Adipocyte (in vitro differentiated cells): ENCODE measurements around the gene CACNA2D1.

ENCODE experiments used
- DNase-seq: peaks from one replicate; pipeline ENCODE4 v3.0.0-alpha.2; 2015; ENCODE audit warnings: low read depth
- H3K27me3 ChIP-seq: replicated peaks from 2 replicates; pipeline ENCODE4 v1.7.0; 2013; ENCODE audit warnings: mild to moderate bottlenecking, low read length, moderate library complexity; ENCODE audit not compliant: control insufficient read depth, insufficient read depth
- H3K36me3 ChIP-seq: 2 replicates; pipeline ENCODE4 v1.7.0; 2013; ENCODE audit warnings: low read length, mild to moderate bottlenecking, moderate library complexity; ENCODE audit not compliant: control insufficient read depth, insufficient read depth, severe bottlenecking
- H3K4me1 ChIP-seq: 2 replicates; pipeline ENCODE4 v1.7.0; 2013; ENCODE audit warnings: mild to moderate bottlenecking, low read length, moderate library complexity; ENCODE audit not compliant: control insufficient read depth, insufficient read depth
- H3K4me3 ChIP-seq: 2 replicates; pipeline ENCODE4 v1.7.0; 2013; ENCODE audit warnings: mild to moderate bottlenecking, low read length, moderate library complexity
- H3K9ac ChIP-seq: 2 replicates; pipeline ENCODE4 v1.7.0; 2013; ENCODE audit warnings: mild to moderate bottlenecking, low read length, moderate library complexity
- H3K9me3 ChIP-seq: 2 replicates; pipeline ENCODE4 v1.7.0; 2013; ENCODE audit warnings: mild to moderate bottlenecking, low read length, moderate library complexity; ENCODE audit not compliant: control insufficient read depth

CACNA2D1 gene

DNA sequence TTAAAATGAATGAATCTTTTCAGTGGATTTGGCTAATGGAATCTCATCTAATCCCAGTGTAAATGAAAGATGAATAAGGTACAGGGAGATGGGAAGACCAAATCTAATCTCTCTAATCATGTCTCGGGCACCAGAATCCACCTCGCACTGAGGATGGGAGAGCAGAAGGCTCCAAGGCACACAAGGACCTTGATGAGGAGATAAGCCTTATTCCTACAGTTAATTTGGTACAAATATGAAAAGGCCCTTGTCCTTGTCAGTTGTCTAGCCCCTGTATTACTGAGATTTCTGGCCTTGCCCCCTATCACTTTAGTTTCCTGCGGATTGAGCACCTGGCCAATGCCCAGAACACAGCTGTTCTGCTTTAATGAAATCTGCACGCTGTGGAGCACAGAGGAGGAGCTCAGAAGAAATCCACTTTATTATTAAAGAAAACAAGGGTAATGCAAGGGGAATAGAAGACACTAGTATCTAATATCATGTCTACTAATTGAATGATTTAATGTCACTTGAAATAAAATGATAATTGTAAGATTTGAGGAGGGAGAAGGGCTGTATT, 352.4 kb downstream of the CACNA2D1 start:
- H3K4me3 ChIP-seq: no peak overlapping the region
- H3K9ac ChIP-seq: no peak overlapping the region
- H3K9me3 ChIP-seq: no peaks in the 10 kb centered on the region
- H3K27me3 ChIP-seq: no peaks in the 10 kb centered on the region
- DNase-seq: no peak
- no peaks in the 10 kb centered on the region for H3K36me3 ChIP-seq
- H3K4me1 ChIP-seq: no peaks in the 10 kb centered on the region

DNA sequence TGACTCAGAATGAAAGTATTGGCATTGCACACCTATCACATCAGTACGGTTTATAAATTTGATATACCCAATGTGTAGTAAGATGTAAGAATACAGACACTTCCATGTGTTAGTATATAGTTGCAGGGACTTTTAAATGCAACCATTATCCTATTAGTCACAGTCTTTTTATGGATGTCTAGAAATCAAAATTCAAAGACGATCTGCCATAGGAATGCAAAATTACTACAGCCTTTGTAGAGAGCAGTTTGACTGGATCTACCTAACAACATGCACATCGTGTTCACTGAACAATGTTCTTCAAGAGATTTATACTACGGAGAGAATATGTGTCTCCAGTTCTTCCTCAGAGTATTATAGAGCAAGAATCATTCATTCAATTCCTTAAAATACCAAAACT, 356.5 kb downstream of the CACNA2D1 start:
- no peak overlapping the region for H3K4me3 ChIP-seq
- no peak overlapping the region for H3K9ac ChIP-seq
- no peaks in the 10 kb centered on the region for H3K27me3 ChIP-seq
- H3K4me1 ChIP-seq: no peaks in the 10 kb centered on the region
- DNase-seq: no peak
- no peaks in the 10 kb centered on the region for H3K9me3 ChIP-seq
- peaks cover 13% of the 10 kb centered on the region for H3K36me3 ChIP-seq

DNA sequence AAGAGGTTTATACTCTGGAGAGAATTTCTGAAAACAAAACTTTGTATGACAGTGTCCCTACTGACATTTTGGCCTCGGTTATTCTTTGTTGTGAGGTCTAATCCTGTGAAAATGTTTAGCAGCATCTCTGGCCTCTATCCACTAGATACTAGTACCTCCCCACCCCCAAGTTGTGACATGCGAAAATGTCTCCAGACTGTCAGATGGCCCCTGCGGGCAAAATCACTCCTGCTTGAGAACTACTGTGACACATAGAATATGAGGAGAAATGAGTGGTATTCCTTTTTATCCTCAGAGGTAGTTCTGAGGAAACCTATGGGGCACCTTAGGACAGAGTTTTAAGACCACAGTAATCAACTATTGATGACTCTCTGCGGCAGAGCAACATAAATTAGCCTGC, 358.5 kb downstream of the CACNA2D1 start:
- Histone ChIP-seq H3K9me3 (no peaks in the 10 kb centered on the region), H3K4me3 (no peak overlapping the region), H3K36me3 (peaks cover 17% of the 10 kb centered on the region), H3K9ac (no peak overlapping the region), H3K4me1 (no peaks in the 10 kb centered on the region), H3K27me3 (no peaks in the 10 kb centered on the region)
- DNase-seq: no peak

DNA sequence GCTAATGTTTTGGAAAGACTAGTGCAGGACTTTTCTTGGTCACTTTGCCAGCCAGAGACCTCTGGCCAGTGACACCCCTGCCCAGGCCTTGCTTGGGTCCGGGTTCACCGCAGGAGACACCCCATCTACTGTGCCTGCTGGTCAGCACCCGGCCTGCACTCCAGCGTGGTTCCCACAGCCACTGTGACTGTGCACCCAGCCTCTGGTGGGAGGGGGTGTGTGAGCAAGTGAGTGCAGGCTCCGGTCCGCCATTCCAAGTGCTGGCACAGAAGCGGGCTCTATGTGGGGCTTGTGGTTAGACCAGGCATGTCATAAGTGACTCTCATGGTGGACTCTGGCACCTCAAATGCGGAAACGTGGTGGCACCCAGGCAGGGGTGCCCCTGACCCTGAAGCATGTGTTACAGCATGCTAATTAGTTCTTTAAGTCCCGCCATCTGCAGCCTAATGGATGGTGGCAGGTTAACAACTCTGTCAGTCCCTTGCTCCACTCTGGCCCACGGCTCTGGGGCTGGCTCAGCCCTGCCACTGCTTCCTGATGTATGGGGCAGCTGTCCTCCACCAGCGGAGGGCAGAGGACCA, 361.8 kb downstream of the CACNA2D1 start:
- DNase-seq: no peak
- Histone ChIP-seq H3K9me3 (no peaks in the 10 kb centered on the region), H3K4me1 (no peaks in the 10 kb centered on the region), H3K9ac (no peak overlapping the region), H3K4me3 (no peak overlapping the region), H3K27me3 (no peaks in the 10 kb centered on the region), H3K36me3 (peaks cover 17% of the 10 kb centered on the region)

DNA sequence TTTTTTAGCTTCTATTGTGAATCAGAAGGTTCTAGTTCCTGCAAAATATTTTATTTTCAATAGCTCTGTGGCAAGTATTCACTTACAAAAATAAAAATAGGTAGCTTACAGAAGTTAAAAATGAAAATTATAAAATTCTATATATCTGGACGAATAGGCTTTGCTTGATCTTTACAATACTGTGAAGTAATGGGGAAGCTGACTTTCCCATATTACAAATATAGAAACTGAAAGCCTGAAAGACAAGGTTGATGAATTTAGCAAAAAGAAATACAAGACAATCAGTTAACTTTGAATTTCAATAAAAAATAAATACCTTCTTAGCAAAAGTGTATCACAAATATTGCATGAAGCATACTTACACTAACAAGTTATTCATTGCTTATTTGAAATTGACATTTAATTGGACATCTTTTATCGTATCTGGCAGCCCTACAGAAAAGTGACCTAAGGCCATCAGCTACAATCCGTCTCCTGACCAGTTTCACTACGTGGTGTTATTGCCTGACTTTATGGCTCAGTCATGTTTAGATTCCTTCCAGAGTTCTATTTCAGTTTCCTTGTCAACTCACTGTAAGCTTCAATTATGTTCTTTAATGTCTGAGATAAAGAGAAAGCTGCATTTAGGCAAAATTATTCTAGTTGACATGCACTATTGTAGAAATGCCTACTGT, 363.2 kb downstream of the CACNA2D1 start:
- Histone ChIP-seq H3K4me3 (no peak overlapping the region), H3K9ac (no peak overlapping the region), H3K27me3 (no peaks in the 10 kb centered on the region), H3K4me1 (no peaks in the 10 kb centered on the region), H3K36me3 (peaks cover 17% of the 10 kb centered on the region), H3K9me3 (no peaks in the 10 kb centered on the region)
- DNase-seq: no peak

DNA sequence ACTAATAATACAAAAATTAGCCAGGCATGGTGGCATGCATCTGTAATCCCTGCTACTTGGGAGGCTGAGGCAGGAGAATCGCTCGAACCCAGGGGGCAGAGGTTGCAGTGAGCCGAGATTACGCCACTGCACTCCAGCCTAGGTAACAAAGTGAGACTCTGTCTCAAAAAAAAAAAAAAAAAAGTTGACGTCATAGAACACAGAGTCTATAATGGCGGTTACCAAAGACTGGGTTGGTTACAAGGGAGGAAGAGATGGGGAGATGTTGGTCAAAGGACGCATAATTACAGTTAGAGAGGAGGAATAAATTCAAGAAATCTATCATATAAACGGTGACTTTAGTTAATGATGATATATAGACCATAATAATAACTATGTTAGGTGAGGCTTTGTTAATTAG, 364.1 kb downstream of the CACNA2D1 start:
- Histone ChIP-seq H3K9me3 (no peaks in the 10 kb centered on the region), H3K9ac (no peak overlapping the region), H3K27me3 (no peaks in the 10 kb centered on the region), H3K4me3 (no peak overlapping the region), H3K4me1 (no peaks in the 10 kb centered on the region), H3K36me3 (peaks cover 16% of the 10 kb centered on the region)
- no peak for DNase-seq

DNA sequence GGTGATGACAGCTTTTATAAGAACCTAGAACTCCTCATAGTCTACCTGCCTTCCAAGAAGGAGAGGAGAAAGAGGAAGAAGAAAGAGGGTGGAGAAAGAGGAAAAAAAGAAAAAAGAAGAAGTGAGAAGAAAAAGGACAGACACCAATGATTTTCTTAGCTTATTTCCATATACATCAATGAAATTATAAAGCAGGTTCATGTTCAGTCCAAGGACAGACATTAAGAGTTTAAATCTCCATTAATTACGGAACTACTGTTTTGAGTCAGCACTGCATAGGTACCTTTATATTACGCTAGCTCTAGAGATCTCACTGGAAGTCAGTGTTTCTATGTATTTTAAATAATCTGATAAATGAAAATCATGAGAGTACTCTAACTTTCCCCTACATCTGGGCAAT, 364.8 kb downstream of the CACNA2D1 start:
- Histone ChIP-seq H3K36me3 (peaks cover 8% of the 10 kb centered on the region), H3K9ac (no peak overlapping the region), H3K9me3 (no peaks in the 10 kb centered on the region), H3K4me3 (no peak overlapping the region), H3K27me3 (no peaks in the 10 kb centered on the region), H3K4me1 (no peaks in the 10 kb centered on the region)
- DNase-seq: no peak

DNA sequence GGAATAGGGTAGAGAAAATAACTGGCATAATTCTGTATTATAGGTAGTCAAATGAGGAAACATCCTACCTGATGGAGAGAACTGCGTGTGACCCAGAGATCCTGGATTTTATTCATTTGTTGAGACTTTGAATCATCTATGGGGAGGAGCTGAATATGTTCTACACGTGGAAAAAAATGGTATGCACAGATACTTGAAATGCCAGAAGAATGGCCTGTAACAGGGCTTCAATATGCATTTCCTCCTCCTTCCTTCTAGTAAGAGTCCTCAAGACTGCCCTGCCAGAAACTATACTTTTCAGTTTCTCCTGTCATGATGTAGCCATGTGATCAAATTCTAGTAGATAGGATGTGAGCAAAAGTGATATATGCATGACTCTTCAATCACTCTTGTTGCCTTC, 372.1 kb downstream of the CACNA2D1 start:
- no peak for DNase-seq
- H3K9ac ChIP-seq: no peak overlapping the region
- peaks cover 7% of the 10 kb centered on the region for H3K4me1 ChIP-seq
- no peaks in the 10 kb centered on the region for H3K27me3 ChIP-seq
- H3K36me3 ChIP-seq: no peaks in the 10 kb centered on the region
- H3K9me3 ChIP-seq: no peaks in the 10 kb centered on the region
- H3K4me3 ChIP-seq: no peak overlapping the region

DNA sequence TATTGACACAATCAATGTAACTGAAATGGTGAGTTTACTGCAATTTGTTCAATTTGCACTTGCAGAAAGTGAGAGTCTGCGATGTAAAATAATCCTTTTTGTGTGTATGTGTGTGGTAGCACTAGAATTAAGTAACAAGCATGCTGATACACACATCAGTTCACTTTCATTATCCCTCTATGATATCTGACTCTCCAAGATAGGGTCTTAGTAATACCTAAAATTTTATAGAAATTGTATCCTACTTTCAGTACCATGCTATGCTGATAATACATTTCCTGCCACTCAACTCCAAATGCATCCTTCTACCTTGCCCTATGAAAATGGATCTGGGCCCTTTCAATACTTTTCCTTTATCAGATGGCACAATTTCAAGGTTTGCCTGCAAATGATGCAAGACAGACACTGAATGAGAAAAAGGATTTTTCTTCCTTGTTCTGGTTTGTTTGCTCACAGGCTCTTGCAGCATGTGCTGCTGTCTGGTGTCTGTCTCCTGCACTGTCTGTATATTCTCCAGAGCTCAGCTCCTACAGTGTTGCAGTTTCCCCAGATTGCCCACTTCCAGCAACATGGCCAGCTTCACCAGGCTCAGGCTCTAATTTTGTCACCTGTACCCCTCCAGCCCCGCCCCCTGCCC, 375.8 kb downstream of the CACNA2D1 start:
- DNase-seq: no peak
- H3K4me1 ChIP-seq: peaks cover 7% of the 10 kb centered on the region
- no peak overlapping the region for H3K4me3 ChIP-seq
- H3K9me3 ChIP-seq: no peaks in the 10 kb centered on the region
- peaks cover 13% of the 10 kb centered on the region for H3K36me3 ChIP-seq
- no peaks in the 10 kb centered on the region for H3K27me3 ChIP-seq
- H3K9ac ChIP-seq: no peak overlapping the region

DNA sequence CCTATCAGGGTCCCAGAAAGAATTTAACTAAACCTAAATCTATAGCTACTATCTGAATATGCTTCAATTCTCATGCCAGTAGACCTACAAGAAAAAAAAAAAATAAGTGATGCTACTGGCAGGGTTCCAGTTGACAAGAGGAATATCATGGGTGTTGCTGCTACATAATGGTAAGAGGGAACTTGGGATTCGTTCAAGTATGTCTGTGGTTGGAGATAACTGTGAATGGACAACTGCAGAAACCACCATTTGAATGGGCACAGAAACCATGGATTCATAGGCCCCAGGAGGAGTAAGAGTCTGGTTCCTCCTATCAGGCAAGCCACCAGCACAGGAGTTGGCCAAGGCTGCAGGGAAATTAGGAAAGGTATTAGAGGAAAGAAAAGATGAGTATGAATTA, 386.1 kb downstream of the CACNA2D1 start:
- no peaks in the 10 kb centered on the region for H3K9me3 ChIP-seq
- no peak overlapping the region for H3K9ac ChIP-seq
- H3K27me3 ChIP-seq: no peaks in the 10 kb centered on the region
- peaks cover 9% of the 10 kb centered on the region for H3K36me3 ChIP-seq
- H3K4me1 ChIP-seq: no peaks in the 10 kb centered on the region
- H3K4me3 ChIP-seq: no peak overlapping the region
- no peak for DNase-seq

DNA sequence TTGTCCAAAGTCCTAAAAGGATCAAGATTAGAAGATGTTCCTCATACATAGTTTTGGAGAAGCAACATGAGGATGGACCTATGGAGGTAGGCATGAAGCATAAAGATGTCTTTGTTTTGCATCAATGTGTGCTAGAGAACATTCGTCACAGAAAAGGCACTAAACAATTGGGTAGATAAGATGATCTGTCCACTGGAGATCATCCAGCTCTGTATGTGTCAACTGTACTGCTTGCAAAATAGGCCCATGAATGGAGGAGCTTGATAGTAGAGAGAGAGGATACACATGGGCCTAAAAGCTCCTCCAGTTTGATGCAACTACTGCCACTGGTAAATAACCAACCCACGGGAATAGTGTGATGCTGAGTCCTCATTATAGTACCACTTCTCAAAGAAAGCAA, 387.3 kb downstream of the CACNA2D1 start:
- Histone ChIP-seq H3K4me1 (no peaks in the 10 kb centered on the region), H3K9me3 (no peaks in the 10 kb centered on the region), H3K9ac (no peak overlapping the region), H3K27me3 (no peaks in the 10 kb centered on the region), H3K36me3 (peaks cover 9% of the 10 kb centered on the region), H3K4me3 (no peak overlapping the region)
- DNase-seq: no peak
